Progenitor cell of endocrine pancreas (in vitro differentiated cells): ENCODE results near the gene TSN. TPM values are rescaled to one million over a fixed set of nuclear protein-coding genes. Genes with fewer than 3 reads are reported as not detected.

Experiments used
- DNase-seq: peaks from one replicate; pipeline ENCODE4 v3.0.0; 2021; ENCODE audit warnings: low spot score; ENCODE audit not compliant: unreplicated experiment
- H3K27ac Mint-ChIP-seq: 2 replicates; pipeline ENCODE4 v1.8.0; 2021; ENCODE audit warnings: mild to moderate bottlenecking, moderate library complexity, mixed read lengths
- H3K27me3 Mint-ChIP-seq: 2 replicates; pipeline ENCODE4 v1.8.0; 2021; ENCODE audit warnings: mixed read lengths
- H3K36me3 Mint-ChIP-seq: 2 replicates; pipeline ENCODE4 v1.8.0; 2022; ENCODE audit warnings: mixed read lengths; ENCODE audit not compliant: insufficient read depth
- H3K4me1 Mint-ChIP-seq: 2 replicates; pipeline ENCODE4 v1.8.0; 2021; ENCODE audit warnings: low read depth, mixed read lengths
- H3K4me3 Mint-ChIP-seq: 2 replicates; pipeline ENCODE4 v1.8.0; 2021; ENCODE audit warnings: low read depth, mild to moderate bottlenecking, moderate library complexity, mixed read lengths
- H3K9me3 Mint-ChIP-seq: 2 replicates; pipeline ENCODE4 v1.8.0; 2021; ENCODE audit warnings: low read depth, mixed read lengths
- CTCF ChIP-seq: fragments of 200-600 bp; sonication (generic); IDR thresholded peaks from one replicate; pipeline ENCODE4 v1.5.0; 2021; ENCODE audit warnings: antibody characterized with exemption, mild to moderate bottlenecking; ENCODE audit not compliant: unreplicated experiment
- total RNA-seq: library from RNA; stranded (reverse); gene quantifications from 2 replicates; pipeline ENCODE4 v1.2.1, GENCODE V29; 2021

The TSN gene
- total RNA-seq, 1 donor from 2014 or later: 91.7 TPM

- DNase-seq: no peak
- no peak overlapping the region for H3K27ac Mint-ChIP-seq
- no peaks in the 10 kb centered on the region for H3K36me3 Mint-ChIP-seq
- no peaks in the 10 kb centered on the region for H3K27me3 Mint-ChIP-seq
- TF ChIP-seq CTCF: no peak
- H3K9me3 Mint-ChIP-seq: no peaks in the 10 kb centered on the region
- no peak overlapping the region for H3K4me3 Mint-ChIP-seq
- H3K4me1 Mint-ChIP-seq: peaks cover 1% of the 10 kb centered on the region
Measured at GRCh38 chr2:121777699-121778058, 22.2 kb downstream of the TSN start.

- DNase-seq: no peak
- TF ChIP-seq CTCF: no peak
- peaks cover 1% of the 10 kb centered on the region for H3K4me1 Mint-ChIP-seq
- no peaks in the 10 kb centered on the region for H3K27me3 Mint-ChIP-seq
- H3K4me3 Mint-ChIP-seq: no peak overlapping the region
- H3K9me3 Mint-ChIP-seq: no peaks in the 10 kb centered on the region
- H3K27ac Mint-ChIP-seq: no peak overlapping the region
- no peaks in the 10 kb centered on the region for H3K36me3 Mint-ChIP-seq
Measured at GRCh38 chr2:121778741-121779487, 23.5 kb downstream of the TSN start.

- H3K4me1 Mint-ChIP-seq: peaks cover 1% of the 10 kb centered on the region
- no peak overlapping the region for H3K27ac Mint-ChIP-seq
- H3K9me3 Mint-ChIP-seq: no peaks in the 10 kb centered on the region
- no peak overlapping the region for H3K4me3 Mint-ChIP-seq
- TF ChIP-seq CTCF: no peak
- DNase-seq: no peak
- H3K27me3 Mint-ChIP-seq: peaks cover 5% of the 10 kb centered on the region
- no peaks in the 10 kb centered on the region for H3K36me3 Mint-ChIP-seq
Measured at GRCh38 chr2:121783180-121783579, 27.7 kb downstream of the TSN start.

GRCh38 chr2:121788685-121789084, 33.2 kb downstream of the TSN start:
- Mint-ChIP-seq H3K27me3 (peaks cover 8% of the 10 kb centered on the region), H3K36me3 (no peaks in the 10 kb centered on the region), H3K9me3 (peaks cover 3% of the 10 kb centered on the region), H3K4me1 (no peaks in the 10 kb centered on the region), H3K4me3 (no peak overlapping the region), H3K27ac (no peak overlapping the region)
- DNase-seq: no peak
- TF ChIP-seq CTCF: no peak

- H3K27me3 Mint-ChIP-seq: peaks cover 8% of the 10 kb centered on the region
- H3K36me3 Mint-ChIP-seq: no peaks in the 10 kb centered on the region
- H3K9me3 Mint-ChIP-seq: peaks cover 3% of the 10 kb centered on the region
- no peak for TF ChIP-seq CTCF
- no peak overlapping the region for H3K4me3 Mint-ChIP-seq
- H3K4me1 Mint-ChIP-seq: no peaks in the 10 kb centered on the region
- DNase-seq: no peak
- H3K27ac Mint-ChIP-seq: no peak overlapping the region
Measured at GRCh38 chr2:121790276-121790956, 35.0 kb downstream of the TSN start.
